Psoas muscle (tissue), 8 donors: ENCODE data around the gene KRT1. TPM values are rescaled to one million over a fixed set of nuclear protein-coding genes. Genes with fewer than 3 reads are reported as not detected.

Experiments
- ATAC-seq, 4 donors: fragments of 200-7000 bp; cut with Tn5 transposase; one replicate each; pipeline ENCODE4 v1.9.1; 2020; ENCODE audit warnings: moderate library complexity in 3 of 4, mild to moderate bottlenecking in 2 of 4
- DNase-seq, 2 donors: peaks; one replicate each; pipeline ENCODE4 v3.0.0-alpha.2; 2020
- H3K27ac ChIP-seq: fragments of 200-600 bp; one replicate; pipeline ENCODE4 v1.8.0; 2022
- H3K27me3 ChIP-seq, 3 donors: fragments of 200-600 bp in 1 of 3; one replicate each; pipeline versions ENCODE4 v1.6.1 to v1.8.0; 2013 to 2022; ENCODE audit warnings: low read length in 2 of 3, mild to moderate bottlenecking in 2 of 3, moderate library complexity in 1 of 3; ENCODE audit not compliant: insufficient read depth in 3 of 3
- H3K36me3 ChIP-seq, 2 donors: fragments of 200-600 bp in 1 of 2; one replicate each; pipeline versions ENCODE4 v1.6.1 to v1.8.0; 2013 to 2022; ENCODE audit warnings: low read depth in 1 of 2, mild to moderate bottlenecking in 1 of 2, moderate library complexity in 1 of 2; ENCODE audit not compliant: insufficient read depth in 1 of 2
- H3K4me1 ChIP-seq: fragments of 200-600 bp; one replicate; pipeline ENCODE4 v1.8.0; 2022
- H3K4me3 ChIP-seq: fragments of 200-600 bp; one replicate; pipeline ENCODE4 v1.8.0; 2022; ENCODE audit warnings: mild to moderate bottlenecking
- H3K9me3 ChIP-seq: fragments of 200-600 bp; one replicate; pipeline ENCODE4 v1.8.0; 2022
- CTCF ChIP-seq: fragments of 200-600 bp; IDR thresholded peaks from one replicate; pipeline ENCODE4 v1.8.0; 2022; ENCODE audit warnings: antibody characterized with exemption
- WGBS, 3 donors: extraction: QIAGEN DNeasy Blood & Tissue Kit; methylation state at CpG; one replicate each; pipeline versions ENCODE4 v1.1.6 to v1.1.7; 2013; 5-methylcytosine and 5-hydroxymethylcytosine counted together
- intact Hi-C, 2 donors: fragments of 100-400 bp; cut with DNase I; formaldehyde crosslinking; loops; one replicate each; pipeline versions ENCODE4 v1.11.0 to v1.14.2; 2022
- polyA plus RNA-seq, 3 donors: library from polyadenylated mRNA; stranded (reverse); fragments of 200-250 nt; gene quantifications; one replicate each; pipeline ENCODE4 v1.2.3, GENCODE V29; 2013
- total RNA-seq, 4 donors: library from RNA; stranded (reverse); fragmentation: NEBNext Ultra II Directional in 2 of 4; extraction: Animal tissue kit (Norgen Biotek cat#: 25700) in 2 of 4; gene quantifications; one replicate each; pipeline versions ENCODE4 v1.2.1 to v1.2.4, GENCODE V29; 2021 to 2023
- donor health status: healthy with polysubstance abuse.
- donor health status: DM: no; HTN: no; CAD: no; lungs with moderate emphysema.
- donor health status: Bipolar disorder and iron deficiency.
- donor health status: healthy.
- donor health status: DM: yes; HTN: yes; CAD: no.
- donor health status: DM: no; HTN: no; CAD: no.
- donor health status: DM: no; HTN: no; CAD: no.
- donor health status: DM: yes; HTN: yes; CAD: no.

Gene KRT1
- total and polyA plus RNA-seq, 7 donors, result 0.13 to 1.1 (median 0.20) TPM; not detected in 3

GRCh38 chr12:52657250-52657902, 22.8 kb downstream of the KRT1 start:
- Histone ChIP-seq H3K36me3 (no peaks in the 10 kb centered on the region), H3K27ac (no peak overlapping the region), H3K27me3 (peaks cover 3 to 20% (median 5%) of the 10 kb centered on the region in 3 donors), H3K9me3 (no peaks in the 10 kb centered on the region), H3K4me1 (no peaks in the 10 kb centered on the region), H3K4me3 (no peak overlapping the region)
- DNase-seq, result no peak
- 75 to 93% (median 90%) methylated on average over 6 of the region's 6 CpGs for WGBS, 3 donors
- TF ChIP-seq CTCF, result no peak
- intact Hi-C loops, result no loop called here
- ATAC-seq, result no peak

- ATAC-seq, result no peak
- Histone ChIP-seq H3K4me1 (no peaks in the 10 kb centered on the region), H3K4me3 (no peak overlapping the region), H3K36me3 (no peaks in the 10 kb centered on the region), H3K9me3 (no peaks in the 10 kb centered on the region), H3K27ac (no peak overlapping the region), H3K27me3 (peaks cover 3 to 16% (median 5%) of the 10 kb centered on the region in 3 donors)
- no peak for DNase-seq
- TF ChIP-seq CTCF, result no peak
- intact Hi-C loops, result no loop called here
- WGBS, 3 donors, result 67 to 71% (median 69%) methylated on average over 4 of the region's 4 CpGs
Observed at GRCh38 chr12:52656616-52657015, 23.6 kb downstream of the KRT1 start.

GRCh38 chr12:52655720-52656124, 24.5 kb downstream of the KRT1 start:
- H3K4me1 ChIP-seq, result no peaks in the 10 kb centered on the region
- H3K9me3 ChIP-seq, result no peaks in the 10 kb centered on the region
- no peak for TF ChIP-seq CTCF
- H3K4me3 ChIP-seq, result no peak overlapping the region
- DNase-seq (no peak), ATAC-seq (no peak)
- intact Hi-C loops, result no loop called here
- no peaks in the 10 kb centered on the region for H3K36me3 ChIP-seq
- peaks cover 3 to 16% (median 5%) of the 10 kb centered on the region in 3 donors for H3K27me3 ChIP-seq
- WGBS, 3 donors, result 45 to 54% (median 46%) methylated on average over 8 of the region's 8 CpGs
- H3K27ac ChIP-seq, result no peak overlapping the region

- Histone ChIP-seq H3K4me3 (no peak overlapping the region), H3K27ac (no peak overlapping the region), H3K27me3 (peaks cover 3 to 18% (median 5%) of the 10 kb centered on the region in 3 donors), H3K36me3 (no peaks in the 10 kb centered on the region), H3K9me3 (no peaks in the 10 kb centered on the region), H3K4me1 (no peaks in the 10 kb centered on the region)
- 38 to 64% (median 44%) methylated on average over 5 to 6 of the region's 6 CpGs for WGBS, 3 donors
- ATAC-seq, result no peak
- DNase-seq, result no peak
- TF ChIP-seq CTCF, result no peak
- intact Hi-C loops, result no loop called here
Observed at GRCh38 chr12:52655251-52655650, 25.0 kb downstream of the KRT1 start.
